Measurements from ENCODE around the gene H1-8.
A peak's percentile ranks its signal among the peaks of the same experiment; 100 is the strongest.

Gene H1-8

DNA sequence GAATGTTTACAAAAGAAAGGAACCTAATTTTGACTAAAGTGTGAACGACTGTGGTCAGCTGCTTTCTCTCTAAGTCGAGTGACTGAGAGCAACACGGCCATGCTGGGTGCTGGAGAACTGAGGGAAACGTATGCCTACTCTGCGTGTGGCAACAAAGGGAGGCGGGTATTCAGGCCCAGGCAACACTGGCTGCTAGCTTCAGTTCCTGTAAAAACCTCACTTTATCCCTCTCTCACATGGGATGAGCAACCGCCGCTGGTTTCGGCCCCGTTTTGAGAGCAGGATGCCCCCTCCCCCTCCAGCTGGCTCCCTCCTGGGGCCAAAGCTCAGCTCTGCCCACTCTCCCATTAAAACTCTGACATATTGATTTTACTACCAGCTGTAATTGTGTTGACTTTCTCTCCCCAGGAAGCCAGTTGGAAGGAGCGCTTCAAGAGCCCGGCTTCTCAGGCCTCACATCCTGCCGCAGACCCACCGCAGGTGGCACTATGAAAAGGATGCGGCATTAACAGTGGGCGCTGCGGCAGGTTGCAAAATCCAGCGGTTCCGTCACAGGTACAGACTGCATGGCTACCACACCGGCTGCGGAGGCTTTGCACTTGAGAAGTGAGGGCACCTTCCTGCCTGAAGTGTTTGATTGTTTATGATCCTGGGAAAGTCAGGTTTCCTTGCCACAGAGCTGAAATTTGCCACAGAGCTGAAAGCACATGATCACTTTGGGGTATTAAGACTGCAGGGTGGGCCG lies 50.8 kb downstream of the H1-8 start:
- TF ChIP-seq CTCF (IDR thresholded peaks at IDR 0.05; ENCODE audit: low read depth, low read length, missing control alignments), result no peak
- no peak overlapping the region for H3K4me3 ChIP-seq (replicated peaks; ENCODE audit: low read depth, low read length)
- DNase-seq (ENCODE audit: extremely low read depth, low read depth), result no peak

GRCh38 chr3:129594409-129594808 lies 51.4 kb downstream of the H1-8 start:
- DNase-seq (ENCODE audit: extremely low read depth, low read depth), result no peak
- TF ChIP-seq CTCF (IDR thresholded peaks at IDR 0.05; ENCODE audit: low read depth, low read length, missing control alignments), result no peak
- no peak overlapping the region for H3K4me3 ChIP-seq (replicated peaks; ENCODE audit: low read depth, low read length)

DNA sequence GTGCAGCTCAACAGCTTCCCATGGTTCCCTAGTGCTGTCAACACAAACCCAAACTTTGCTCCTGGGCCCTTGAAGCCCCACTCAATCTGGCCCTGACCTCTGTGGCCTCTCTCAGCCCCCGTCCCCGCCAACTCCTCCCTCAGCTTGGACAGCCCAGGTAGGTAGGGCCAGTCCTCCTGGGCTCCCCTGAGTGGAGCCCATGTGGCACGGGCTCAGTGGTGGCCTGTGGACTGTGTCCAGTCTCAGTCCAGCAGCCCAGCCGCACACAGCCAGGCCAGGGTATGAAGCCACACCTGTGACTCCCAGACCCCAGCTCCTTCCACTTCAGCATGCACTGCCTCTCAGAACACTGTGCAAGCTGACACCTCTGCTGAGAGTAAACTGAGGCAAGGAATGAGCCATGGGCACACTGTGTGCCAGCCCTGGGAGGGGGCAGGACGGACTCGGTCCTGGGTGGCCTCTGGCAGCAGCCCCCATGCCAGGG lies 52.0 kb downstream of the H1-8 start:
- no peak overlapping the region for H3K4me3 ChIP-seq (replicated peaks; ENCODE audit: low read depth, low read length)
- TF ChIP-seq CTCF (IDR thresholded peaks at IDR 0.05; ENCODE audit: low read depth, low read length, missing control alignments), result no peak
- no peak for DNase-seq (ENCODE audit: extremely low read depth, low read depth)

DNA sequence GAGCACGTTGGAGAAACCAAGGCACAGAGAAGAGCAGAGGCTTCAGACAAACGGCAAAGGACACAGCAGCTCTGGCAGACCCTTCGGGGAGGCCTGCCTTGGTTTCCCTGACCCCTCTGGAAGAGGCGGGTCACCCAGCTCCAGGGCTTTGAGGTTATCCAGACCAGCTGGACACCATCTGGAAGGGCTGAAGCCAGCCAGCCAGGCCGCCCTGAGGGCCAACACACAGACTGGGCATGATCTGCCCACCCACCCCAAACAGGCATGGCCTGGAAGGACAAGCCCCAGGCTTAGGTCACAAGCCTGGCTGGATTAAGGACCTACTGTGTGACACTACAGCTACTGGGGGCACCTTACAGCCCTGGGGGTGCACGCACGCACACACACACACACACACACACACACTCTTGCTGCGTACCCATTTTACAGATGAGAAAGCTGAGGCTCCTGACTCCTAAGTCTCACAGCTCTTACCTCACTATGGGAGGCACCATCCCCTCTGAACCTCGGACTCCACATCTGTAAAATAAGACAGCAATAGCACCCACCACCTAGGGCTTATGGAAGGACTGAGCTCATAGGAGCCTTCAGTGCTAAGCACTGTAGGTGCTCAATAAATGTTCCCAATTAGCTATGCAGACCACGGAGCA lies 52.7 kb downstream of the H1-8 start:
- H3K4me3 ChIP-seq (replicated peaks; ENCODE audit: low read depth, low read length), result no peak overlapping the region
- TF ChIP-seq CTCF (IDR thresholded peaks at IDR 0.05; ENCODE audit: low read depth, low read length, missing control alignments), result no peak
- no peak for DNase-seq (ENCODE audit: extremely low read depth, low read depth)

- TF ChIP-seq CTCF (IDR thresholded peaks at IDR 0.05; ENCODE audit: low read depth, low read length, missing control alignments), result no peak
- DNase-seq (ENCODE audit: extremely low read depth, low read depth), result no peak
- H3K4me3 ChIP-seq (replicated peaks; ENCODE audit: low read depth, low read length), result peak overlapping the region; percentile 21
Measured at GRCh38 chr3:129596194-129597086, 53.5 kb downstream of the H1-8 start.

GRCh38 chr3:129597087-129597999 lies 54.4 kb downstream of the H1-8 start:
- no peak for TF ChIP-seq CTCF (IDR thresholded peaks at IDR 0.05; ENCODE audit: low read depth, low read length, missing control alignments)
- no peak for DNase-seq (ENCODE audit: extremely low read depth, low read depth)
- peak overlapping the region; percentile 21 for H3K4me3 ChIP-seq (replicated peaks; ENCODE audit: low read depth, low read length)

All from HFF-Myc (cell line).